Endothelial cell of umbilical vein (primary cell): ENCODE results near the gene XDH. TPM values are rescaled to one million over a fixed set of nuclear protein-coding genes. Genes with fewer than 3 reads are reported as not detected.

Experiments
- BruUV-seq: library from RNA; stranded (reverse); fragments of 400-500 nt; replicated peaks from 2 replicates; lab custom pipeline; 2021; lab: Mats Ljungman, UMichigan
- CTCF ChIA-PET: fragments of 300-600, 350-600 bp; sonication (Branson Sonifier 250); formaldehyde crosslinking; loops from one replicate; lab custom pipeline; 2021; ENCODE audit warnings: antibody characterized with exemption, inconsistent platforms; lab: Charles Lee
- POLR2A ChIA-PET: fragments of 300-600, 350-600 bp; sonication (Branson Sonifier 250); formaldehyde crosslinking; loops from one replicate; lab custom pipeline; 2021; ENCODE audit warnings: antibody characterized with exemption, inconsistent platforms; lab: Charles Lee
- DNase-seq: peaks from one replicate; pipeline ENCODE4 v3.0.0-alpha.2; 2011; ENCODE audit warnings: low read depth, low spot score
- FAIRE-seq: peaks from 2 replicates; lab custom pipeline; 2011; peaks lifted over from hg19 to GRCh38; lab: Jason Lieb, UNC
- H2AFZ ChIP-seq: 2 replicates; pipeline ENCODE4 v1.6.0; 2012; ENCODE audit warnings: low read depth, low read length, control low read depth, inconsistent platforms
- H3K27ac ChIP-seq: 2 replicates; pipeline ENCODE4 v1.5.1; 2011; ENCODE audit warnings: low read depth, mild to moderate bottlenecking, control low read depth, low read length, moderate library complexity; ENCODE audit not compliant: insufficient read depth
- H3K27me3 ChIP-seq, 2 experiments: 2 replicates each; pipeline versions ENCODE4 v1.6.0 to v1.6.1; 2011; ENCODE audit warnings: low read length in 2 of 2, mixed read lengths in 1 of 2; ENCODE audit not compliant: control insufficient read depth in 2 of 2, insufficient read depth in 2 of 2
- H3K36me3 ChIP-seq, 2 experiments: 2 replicates in 1 of 2; 3 replicates in 1 of 2; pipeline ENCODE4 v1.5.1; 2011; ENCODE audit warnings: low read length in 2 of 2, mild to moderate bottlenecking in 1 of 2, moderate library complexity in 1 of 2; ENCODE audit not compliant: control insufficient read depth in 2 of 2, insufficient read depth in 2 of 2; ENCODE audit errors: extremely low read depth in 1 of 2
- H3K4me1 ChIP-seq: 3 replicates; pipeline ENCODE4 v1.5.1; 2011; ENCODE audit warnings: mild to moderate bottlenecking, low read length; ENCODE audit not compliant: control insufficient read depth, insufficient read depth; ENCODE audit errors: extremely low read depth
- H3K4me2 ChIP-seq: 2 replicates; pipeline ENCODE4 v1.6.1; 2011; ENCODE audit warnings: low read length, control low read depth, mixed read lengths; ENCODE audit not compliant: insufficient read depth
- H3K4me3 ChIP-seq, 3 experiments: fragments of 200-600 bp in 1 of 3; sonication (generic), shearing (Covaris generic) in 1 of 3; replicated peaks in 1 of 3; 2 replicates each; pipeline ENCODE4 v1.5.1; 2011 to 2016; ENCODE audit warnings: control low read depth in 3 of 3, low read length in 3 of 3, mild to moderate bottlenecking in 2 of 3, inconsistent platforms in 1 of 3, low read depth in 1 of 3, moderate library complexity in 1 of 3; ENCODE audit not compliant: insufficient read depth in 1 of 3
- H3K79me2 ChIP-seq: 2 replicates; pipeline ENCODE4 v1.6.0; 2012; ENCODE audit warnings: low read length, inconsistent platforms; ENCODE audit not compliant: control insufficient read depth, insufficient read depth
- H3K9ac ChIP-seq: replicated peaks from 2 replicates; pipeline ENCODE3; 2011; ENCODE audit warnings: low read length, control low read depth; ENCODE audit not compliant: insufficient read depth; ENCODE audit errors: extremely low read depth
- H3K9me1 ChIP-seq: replicated peaks from 3 replicates; pipeline ENCODE4 v1.6.0; 2011; ENCODE audit warnings: mild to moderate bottlenecking, low read length; ENCODE audit not compliant: control insufficient read depth, insufficient read depth; ENCODE audit errors: extremely low read depth
- H3K9me3 ChIP-seq: replicated peaks from 2 replicates; pipeline ENCODE4 v1.5.1; 2012; ENCODE audit warnings: low read length, inconsistent platforms; ENCODE audit not compliant: control insufficient read depth, insufficient read depth
- H4K20me1 ChIP-seq: replicated peaks from 2 replicates; pipeline ENCODE3; 2011; ENCODE audit warnings: mild to moderate bottlenecking, low read length; ENCODE audit not compliant: control insufficient read depth, insufficient read depth; ENCODE audit errors: extremely low read depth
- CTCF ChIP-seq, 2 donors: IDR thresholded peaks; 1 replicate in 1 of 2; 2 replicates in 1 of 2; pipeline ENCODE4 v1.5.1; 2011; ENCODE audit warnings: low read length in 2 of 2, mild to moderate bottlenecking in 2 of 2, moderate library complexity in 2 of 2, control low read depth in 1 of 2, inconsistent platforms in 1 of 2, low read depth in 1 of 2; ENCODE audit not compliant: insufficient read depth in 1 of 2; ENCODE audit errors: extremely low read depth in 1 of 2
- EZH2 ChIP-seq: IDR thresholded peaks from 2 replicates; pipeline ENCODE4 v1.6.1; 2012; ENCODE audit warnings: borderline replicate concordance, low read depth, mild to moderate bottlenecking, moderate library complexity, low read length, inconsistent platforms; ENCODE audit not compliant: severe bottlenecking
- FOS ChIP-seq: IDR thresholded peaks from 2 replicates; pipeline ENCODE4 v1.6.1; 2011; ENCODE audit warnings: mild to moderate bottlenecking, low read length, moderate library complexity, borderline replicate concordance; ENCODE audit not compliant: insufficient read depth
- GATA2 ChIP-seq: IDR thresholded peaks from 2 replicates; pipeline ENCODE4 v1.7.0; 2011; ENCODE audit warnings: low read depth, mild to moderate bottlenecking, moderate library complexity, mixed read lengths, low read length; ENCODE audit not compliant: insufficient read length, insufficient read depth
- JUN ChIP-seq: IDR thresholded peaks from 2 replicates; pipeline ENCODE4 v1.6.1; 2011; ENCODE audit warnings: borderline replicate concordance, low read depth; ENCODE audit not compliant: insufficient read length, insufficient read depth
- MAX ChIP-seq: IDR thresholded peaks from 2 replicates; pipeline ENCODE4 v1.6.1; 2011; ENCODE audit not compliant: insufficient read depth, insufficient read length
- MYC ChIP-seq: IDR thresholded peaks from one replicate; pipeline ENCODE4 v1.6.1; 2011; ENCODE audit warnings: mild to moderate bottlenecking, low read depth, low read length
- POLR2A ChIP-seq: IDR thresholded peaks from 2 replicates; pipeline ENCODE4 v1.6.1; 2012; ENCODE audit warnings: low read depth, mild to moderate bottlenecking, control low read depth, low read length
- POLR2AphosphoS5 ChIP-seq: IDR thresholded peaks from 2 replicates; pipeline ENCODE4 v1.6.1; 2012; ENCODE audit warnings: low read depth, mild to moderate bottlenecking, control low read depth, low read length, moderate library complexity; ENCODE audit not compliant: insufficient read depth
- dilution Hi-C: fragments of 300-500 bp; cut with MboI; formaldehyde crosslinking; loops from one replicate; pipeline ENCODE4 v1.15.0; 2019; ENCODE audit warnings: low sequenced_read_pairs; ENCODE audit not compliant: extremely low pct_ligation_motif_present
- intact Hi-C: fragments of 100-400 bp; cut with micrococcal nuclease; formaldehyde crosslinking; loops from one replicate; pipeline ENCODE4 v1.10.0; 2022
- polyA plus RNA-seq, 4 experiments: library from polyadenylated mRNA; depleted of rRNA in 3 of 4; stranded (reverse) in 3 of 4; unstranded in 1 of 4; fragments of >200 nt; gene quantifications; 2 replicates each; pipeline versions ENCODE4 v1.2.1 to v1.2.3, GENCODE V29; 2011 to 2012; ENCODE audit warnings: missing spikeins in 1 of 4
- total RNA-seq: library from RNA; stranded (reverse); gene quantifications from 2 replicates; pipeline ENCODE4 v1.2.3, GENCODE V29; 2021

Gene XDH
- total and polyA plus RNA-seq, 2 donors (not counting 3 experiments of a cell fraction or from before 2014, with no cell fraction given): not detected

- Histone ChIP-seq H2AFZ (no peak overlapping the region), H3K9me1 (no peaks in the 10 kb centered on the region), H3K79me2 (no peaks in the 10 kb centered on the region), H3K27me3 (no peaks in the 10 kb centered on the region), H4K20me1 (no peaks in the 10 kb centered on the region), H3K4me1 (no peaks in the 10 kb centered on the region), H3K9ac (no peak overlapping the region), H3K9me3 (no peaks in the 10 kb centered on the region), H3K4me3 (no peak overlapping the region), H3K27ac (no peak overlapping the region), H3K36me3 (no peaks in the 10 kb centered on the region), H3K4me2 (no peak overlapping the region)
- FAIRE-seq (no peak), DNase-seq (no peak)
- intact Hi-C loops (no loop called here), dilution Hi-C loops (no loop called here)
- no peak for TF ChIP-seq FOS
- TF ChIP-seq MAX: no peak
- ChIA-PET POLR2A (no interaction called here), CTCF (no interaction called here)
- no TSS peak for BruUV-seq
Observed at GRCh38 chr2:31359229-31359628, 55.3 kb downstream of the XDH start.

DNA sequence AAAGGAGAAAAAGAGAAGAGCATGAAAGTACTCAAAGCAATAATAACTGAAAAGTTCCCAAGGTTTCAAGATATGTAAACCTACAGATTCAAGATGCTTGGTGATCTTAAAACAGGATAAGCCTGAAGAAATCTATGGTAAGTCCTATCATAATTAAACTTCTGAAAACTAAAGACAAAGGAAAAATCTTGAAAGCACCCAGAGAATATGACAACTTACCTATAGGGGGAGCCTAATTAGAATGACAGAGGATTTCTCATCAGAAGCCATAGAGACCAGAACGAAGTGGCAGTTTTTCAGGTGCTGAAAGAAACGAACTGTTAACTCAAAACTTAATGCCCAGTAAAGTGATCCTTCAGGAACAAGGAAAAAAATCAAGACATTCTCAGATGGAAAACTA lies 59.7 kb downstream of the XDH start:
- H3K79me2 ChIP-seq: no peaks in the 10 kb centered on the region
- H3K4me1 ChIP-seq: no peaks in the 10 kb centered on the region
- FAIRE-seq: no peak
- no peak for TF ChIP-seq JUN
- no peak for TF ChIP-seq EZH2
- TF ChIP-seq CTCF (IDR thresholded peaks at IDR 0.05; ENCODE audit: extremely low read depth in 1 of 2, insufficient read depth in 1 of 2, low read depth in 1 of 2, low read length in 2 of 2): no peak
- TF ChIP-seq FOS: no peak
- TF ChIP-seq POLR2AphosphoS5: no peak
- TF ChIP-seq GATA2: no peak
- TF ChIP-seq POLR2A: no peak
- no peak for TF ChIP-seq MAX
- no peak for TF ChIP-seq MYC
- no peak overlapping the region for H3K4me3 ChIP-seq
- H3K27me3 ChIP-seq: no peaks in the 10 kb centered on the region
- H3K9ac ChIP-seq: no peak overlapping the region
- dilution Hi-C loops: no loop called here
- BruUV-seq: no TSS peak
- no peaks in the 10 kb centered on the region for H3K9me3 ChIP-seq
- DNase-seq: no peak
- POLR2A ChIA-PET: no interaction called here
- no peak overlapping the region for H3K4me2 ChIP-seq
- H4K20me1 ChIP-seq: no peaks in the 10 kb centered on the region
- CTCF ChIA-PET: no interaction called here
- no peak overlapping the region for H2AFZ ChIP-seq
- no peak overlapping the region for H3K27ac ChIP-seq
- H3K9me1 ChIP-seq: no peaks in the 10 kb centered on the region
- intact Hi-C loops: no loop called here
- H3K36me3 ChIP-seq: no peaks in the 10 kb centered on the region
